GM21423 (cell line): ENCODE measurements around the gene RNF39.
A peak's percentile ranks its signal among the peaks of the same experiment; 100 is the strongest.

ENCODE experiments used
- ATAC-seq: cut with Tn5 transposase; IDR thresholded peaks from one replicate; pipeline ENCODE4 v1.9.1; 2021; ENCODE audit warnings: mild to moderate bottlenecking, moderate library complexity; ENCODE audit not compliant: unreplicated experiment

The RNF39 gene

DNA sequence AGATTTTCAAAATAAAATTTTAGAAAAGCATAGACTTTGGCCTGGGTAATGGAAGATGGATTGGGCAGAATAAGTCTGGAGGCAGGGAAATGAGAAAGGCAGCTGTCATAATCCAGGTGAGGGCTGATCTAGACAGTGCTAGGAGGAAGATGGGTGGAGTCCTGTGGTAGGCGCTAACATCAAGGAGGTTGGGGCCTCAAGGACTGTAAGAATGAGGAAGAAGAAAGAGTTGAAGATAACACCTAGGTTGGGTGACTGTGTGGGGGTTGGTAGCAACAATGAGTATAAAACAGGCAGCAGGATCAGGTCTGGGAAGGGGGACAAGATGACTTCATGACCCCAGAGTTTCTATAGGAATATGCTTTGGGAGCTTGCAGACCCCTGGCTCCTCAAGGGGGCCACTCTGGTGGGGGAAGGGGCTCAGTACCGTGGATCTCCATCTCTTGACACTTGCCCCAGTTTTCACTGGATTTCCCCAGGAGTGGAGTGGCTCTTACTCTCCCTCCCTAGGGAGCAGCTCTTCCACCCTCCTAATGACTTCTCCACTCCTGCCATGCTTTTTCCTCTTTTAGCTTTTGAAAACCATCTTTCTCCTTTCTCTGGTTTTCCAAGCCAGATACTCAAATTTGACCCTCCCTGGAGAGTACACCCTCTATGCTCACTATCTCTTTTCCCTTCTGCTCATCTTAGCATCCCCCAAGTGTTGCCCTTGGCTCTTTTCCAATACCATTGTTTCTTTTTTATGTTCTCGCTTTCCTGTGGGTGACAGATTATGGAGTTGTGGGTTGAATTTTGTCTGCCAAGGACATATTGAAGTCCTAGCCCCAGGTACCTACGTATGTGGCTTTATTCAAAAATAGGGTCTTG is 22.6 kb upstream of the RNF39 start:
- no peak for ATAC-seq

DNA sequence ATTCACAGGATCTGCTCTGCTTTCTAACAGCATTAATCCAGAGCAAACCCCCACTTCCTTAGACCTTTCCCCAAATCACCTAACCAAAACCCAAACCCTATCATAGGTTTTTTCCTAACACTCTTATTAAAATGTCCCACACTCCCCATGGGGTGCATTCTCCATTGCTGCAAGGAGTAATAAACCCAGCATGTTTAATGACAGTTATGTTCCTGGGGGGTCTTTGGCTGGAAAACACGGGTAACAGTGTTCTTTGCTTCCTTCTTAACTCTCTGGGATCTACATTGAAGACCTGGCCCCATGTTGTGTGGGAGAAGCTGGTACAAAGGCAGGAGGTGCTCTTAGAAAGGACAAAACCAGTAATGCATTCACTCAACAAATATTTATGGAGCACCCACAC is 21.3 kb upstream of the RNF39 start:
- no peak for ATAC-seq

DNA sequence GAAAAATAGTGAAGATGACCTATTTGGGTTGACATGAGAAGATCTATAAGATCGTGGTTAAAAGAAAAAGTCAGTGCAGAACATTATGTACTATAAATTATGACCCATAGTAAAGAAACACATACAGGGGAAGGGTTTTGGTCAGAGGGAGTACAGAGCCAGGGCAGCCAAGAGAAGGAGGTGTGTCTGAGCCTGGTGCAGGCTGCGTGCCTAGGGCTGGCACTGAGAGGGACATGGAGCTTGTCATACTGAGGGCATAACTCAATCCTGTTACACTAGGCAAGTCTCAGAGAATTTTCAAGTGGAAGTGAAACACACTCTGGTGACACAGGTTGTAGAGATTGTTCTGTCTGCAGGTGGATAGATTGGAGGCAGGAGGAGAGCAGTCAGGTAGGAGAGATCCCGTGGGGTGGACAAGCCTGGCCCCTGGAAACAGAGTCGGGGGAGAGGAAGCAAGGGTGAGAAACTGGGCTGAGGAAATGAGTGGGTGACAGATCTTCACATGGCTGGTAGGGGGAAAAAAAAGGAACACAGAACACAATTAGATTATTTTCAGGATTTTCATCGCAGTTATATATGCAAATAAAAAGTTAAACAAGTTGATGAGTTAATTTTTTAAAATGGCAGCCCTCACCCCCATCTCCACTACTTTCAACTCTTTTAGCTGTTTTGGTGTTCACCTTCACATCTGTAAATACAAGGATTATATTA is 18.5 kb upstream of the RNF39 start:
- ATAC-seq = no peak

DNA sequence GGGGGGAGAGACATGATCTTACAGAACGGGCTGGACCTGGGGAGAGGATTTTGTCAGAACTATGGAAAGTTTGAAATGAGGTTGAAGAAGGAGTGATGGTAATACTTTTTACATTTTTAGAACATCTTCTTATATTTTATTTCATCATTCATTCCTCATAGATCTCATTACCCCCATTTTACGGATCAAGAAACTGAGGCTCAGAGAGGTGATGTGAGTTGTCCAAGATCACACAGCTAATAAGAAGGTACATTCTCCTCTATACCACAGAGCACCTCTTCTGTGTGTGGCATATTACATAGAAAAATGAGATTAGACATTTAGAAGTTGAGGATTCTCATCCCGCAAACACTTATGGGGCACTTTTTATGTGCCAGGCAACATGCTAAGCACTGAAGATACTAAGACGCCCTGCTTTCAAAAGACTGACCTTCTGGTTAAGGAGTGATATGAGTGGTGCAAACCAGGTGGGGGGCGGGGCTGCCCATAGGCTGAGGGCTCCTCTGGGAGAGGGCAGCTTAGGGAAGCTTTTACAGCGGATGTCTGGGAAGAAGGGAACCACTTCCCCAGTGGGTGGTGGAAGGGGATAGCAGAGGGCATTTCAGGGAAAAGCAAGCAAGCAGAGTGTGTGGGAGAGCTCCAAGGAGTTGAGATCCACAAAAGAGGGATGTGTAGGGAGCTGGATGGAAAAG is 17.4 kb upstream of the RNF39 start:
- ATAC-seq = no peak

DNA sequence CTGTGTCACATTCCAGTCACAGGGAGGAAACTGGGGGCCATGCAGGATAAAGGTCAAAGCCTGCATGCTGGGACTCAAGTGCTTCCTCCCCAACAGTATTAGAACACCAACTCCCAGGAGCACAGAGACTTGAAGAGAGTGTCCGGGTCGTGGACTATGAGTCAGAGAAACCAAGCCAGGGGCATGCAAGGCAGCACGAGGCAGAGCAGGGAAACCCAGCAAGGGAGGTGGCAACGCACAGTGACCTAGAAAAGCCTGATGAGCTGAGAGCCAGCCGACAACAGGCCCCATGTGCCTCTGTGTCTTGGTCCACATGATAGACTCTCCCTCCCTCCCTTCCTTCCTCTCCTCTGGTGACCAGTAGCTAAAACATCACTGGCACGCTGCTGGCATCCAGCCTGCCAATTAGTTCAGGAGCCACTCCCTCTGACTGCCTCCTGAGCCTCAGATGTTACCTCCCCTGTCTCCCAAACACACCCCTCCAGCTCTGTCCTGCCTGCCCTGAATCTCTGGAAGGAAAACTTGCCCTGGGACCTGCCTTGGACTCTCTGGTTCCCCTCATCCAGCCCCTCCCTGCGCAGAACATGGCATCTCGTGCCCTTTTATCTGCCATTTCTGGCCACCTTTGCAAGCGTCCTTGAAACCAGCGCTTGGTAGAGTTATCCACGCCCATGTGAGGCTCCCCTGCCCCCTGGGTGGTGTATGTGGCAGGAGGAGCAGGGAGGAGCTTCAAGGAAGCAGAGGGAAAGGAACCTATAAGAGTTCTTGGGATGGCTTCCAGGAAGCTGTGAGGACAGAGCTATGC is 16.2 kb upstream of the RNF39 start:
- ATAC-seq = no peak

DNA sequence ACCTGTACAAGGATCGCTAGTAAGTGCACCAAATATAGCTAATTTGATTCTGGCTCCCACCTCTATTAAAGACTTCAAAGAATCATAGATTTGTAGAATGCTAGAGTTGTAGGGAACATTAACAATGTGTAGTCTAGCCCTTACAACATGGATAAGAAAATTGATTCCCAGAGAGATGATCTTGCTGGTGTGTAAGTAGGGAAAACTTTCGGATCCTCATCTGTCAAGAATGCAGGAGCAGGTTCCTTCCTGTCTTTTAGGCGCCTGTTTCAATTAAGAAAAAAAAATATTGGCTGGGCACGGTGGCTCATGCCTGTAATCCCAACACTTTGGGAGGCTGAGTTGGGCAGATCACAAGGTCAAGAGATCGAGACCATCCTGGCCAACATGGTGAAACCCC is 12.3 kb upstream of the RNF39 start:
- no peak for ATAC-seq

DNA sequence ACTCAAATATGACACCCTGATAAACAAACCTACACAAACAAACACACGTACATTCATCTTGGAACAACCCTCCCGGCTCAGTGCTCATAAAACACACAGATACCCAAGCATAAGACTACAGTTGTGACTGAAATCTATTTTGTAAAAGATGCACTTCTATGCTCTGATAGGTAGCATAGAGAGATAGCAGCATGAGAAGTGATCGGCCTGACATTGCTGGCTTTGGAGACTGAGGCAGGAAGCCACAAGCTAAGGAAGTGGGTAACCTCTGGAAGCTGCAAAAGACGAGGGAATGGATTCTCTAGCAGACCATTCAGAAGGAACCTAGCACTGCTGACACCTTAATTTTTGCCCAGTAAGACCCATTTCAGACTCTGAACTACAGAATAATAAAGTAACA is 1.6 kb upstream of the RNF39 start:
- ATAC-seq = no peak

DNA sequence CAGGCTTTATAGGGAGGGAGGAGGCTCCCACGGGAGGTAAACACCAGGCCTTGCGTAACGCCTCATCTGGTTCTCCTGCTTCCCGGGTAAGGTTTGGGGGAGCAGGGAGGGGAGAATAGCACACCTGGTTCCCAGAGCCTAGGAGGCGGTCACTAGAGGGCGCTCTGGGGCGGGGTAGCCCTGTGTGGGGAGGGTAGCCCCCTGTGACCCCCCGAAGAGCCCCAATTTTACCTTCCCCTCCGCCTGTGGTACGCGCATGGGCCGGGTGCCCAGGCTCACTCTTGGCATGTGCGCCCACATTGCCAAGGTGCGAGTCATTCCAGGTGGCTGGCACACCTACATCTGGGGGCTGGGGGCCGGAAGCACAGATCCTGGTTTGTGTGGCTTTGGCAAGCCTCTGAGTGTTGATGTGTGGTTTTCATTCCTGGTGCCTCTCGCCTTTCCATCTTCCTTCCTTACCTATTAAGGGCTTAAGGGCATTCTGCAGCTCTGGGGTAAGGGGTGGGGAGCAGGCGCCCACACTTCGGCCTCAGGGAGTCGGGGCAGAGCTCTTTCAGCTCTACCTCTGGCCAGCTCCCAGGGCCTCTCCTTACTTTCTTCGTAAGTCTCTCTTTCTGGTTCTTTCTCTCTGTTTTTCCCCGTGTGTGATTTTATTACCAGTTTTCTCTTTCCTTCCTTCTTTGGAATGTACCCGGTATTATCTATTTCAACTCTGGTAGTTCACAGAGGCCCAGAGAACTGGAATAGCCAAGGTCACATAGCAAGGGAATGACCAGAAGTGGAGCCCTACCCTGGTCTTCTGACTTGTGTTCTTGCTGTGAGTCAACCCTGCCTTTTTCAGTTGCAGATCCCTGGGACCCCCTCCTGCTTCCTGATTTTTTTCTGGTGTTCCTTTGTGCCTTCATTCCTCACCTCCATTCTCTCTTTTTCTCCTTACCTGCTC is 492 bp upstream of the RNF39 start:
- no peak for ATAC-seq

DNA sequence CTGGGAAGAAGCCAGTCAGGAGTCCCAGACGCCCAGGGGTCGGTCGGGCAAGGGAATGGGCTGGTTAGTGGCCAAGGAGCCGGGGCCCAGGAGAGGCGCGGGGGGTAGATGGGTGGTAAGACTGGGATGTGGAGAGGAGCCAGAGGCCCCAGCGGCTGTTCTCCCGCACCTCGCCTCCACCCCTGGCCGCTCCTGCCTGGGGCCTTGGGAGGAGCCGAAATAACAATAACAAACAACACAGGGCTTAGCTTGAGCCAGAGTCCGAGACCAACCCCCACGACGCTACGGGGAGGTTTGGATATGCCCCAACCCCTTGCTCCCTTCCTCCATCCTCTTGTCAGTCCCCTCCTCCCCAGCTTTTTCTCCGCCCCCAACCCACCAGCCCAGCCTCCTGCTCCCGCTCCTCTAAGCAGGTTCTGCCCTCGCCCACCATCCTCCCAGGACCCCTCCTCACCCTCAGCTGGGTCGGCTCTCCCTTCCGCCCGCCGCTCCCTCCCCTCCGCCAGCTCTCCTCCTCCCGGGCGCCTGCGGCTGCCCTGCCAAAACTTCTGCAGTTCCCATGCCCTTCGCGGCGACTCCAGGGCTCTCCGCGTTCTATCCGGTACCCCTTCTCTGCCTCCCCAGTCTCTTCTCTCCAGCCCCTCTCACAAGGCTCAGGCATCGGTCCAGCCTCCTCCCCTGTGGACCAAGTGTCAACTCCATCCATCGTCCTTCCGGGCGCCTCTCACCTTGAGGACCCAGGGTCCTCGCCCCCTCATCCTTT is 1.1 kb downstream of the RNF39 start:
- no peak for ATAC-seq

DNA sequence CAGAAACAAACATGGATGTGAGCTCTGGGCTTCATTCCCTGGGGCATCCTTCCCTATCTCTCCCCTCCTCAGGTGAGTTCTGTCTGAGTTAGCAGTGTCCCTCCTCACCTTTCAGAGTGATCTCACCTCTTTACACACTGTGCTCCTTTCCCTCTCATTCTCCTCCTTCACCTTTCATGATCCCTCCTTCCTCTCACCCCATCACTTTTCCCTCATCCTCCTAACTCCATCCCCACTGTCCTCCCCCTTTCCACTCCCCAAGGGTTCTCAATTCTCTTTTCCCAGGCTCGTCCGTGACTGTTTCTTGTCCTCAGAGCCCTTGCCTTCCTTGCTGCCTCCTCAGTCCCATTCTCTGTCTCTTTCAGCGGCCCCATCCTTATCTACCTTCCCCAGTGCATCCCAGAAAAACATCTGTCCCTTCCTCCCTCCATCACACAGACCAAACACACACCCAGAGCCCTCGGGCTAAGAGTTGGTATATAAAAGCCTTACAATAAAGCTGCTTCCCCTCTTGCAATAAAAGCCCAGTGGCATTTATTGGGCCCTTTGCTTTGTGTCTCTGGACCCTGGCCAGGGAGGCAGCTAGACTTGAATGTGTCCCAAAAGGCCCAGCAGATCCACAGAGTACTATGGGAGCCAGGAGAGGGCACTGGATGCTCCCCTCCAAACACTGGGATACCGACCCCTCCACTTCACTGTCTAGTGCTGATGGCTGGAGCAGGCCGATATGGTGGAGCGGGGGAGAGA is 1.9 kb downstream of the RNF39 start:
- ATAC-seq = no peak

DNA sequence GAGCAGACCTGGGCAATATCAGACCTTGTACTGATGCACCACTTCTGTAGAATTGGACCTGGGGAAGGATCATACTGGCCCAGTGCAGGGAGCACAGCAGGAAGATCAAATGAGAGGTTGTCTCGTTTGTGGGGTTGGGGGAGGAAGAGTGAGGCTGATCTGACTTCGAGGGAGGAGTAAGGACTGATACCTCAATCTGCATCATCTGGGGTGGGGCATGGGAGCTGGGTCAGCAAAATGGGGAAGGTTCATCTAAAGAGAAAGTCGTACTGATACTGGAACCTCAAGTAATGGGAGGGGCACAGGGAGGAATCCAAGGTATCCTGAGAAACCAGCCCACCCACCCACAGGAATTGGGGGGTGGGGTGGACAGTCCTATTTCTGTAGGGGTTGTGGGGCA is 3.7 kb downstream of the RNF39 start:
- ATAC-seq = no peak

DNA sequence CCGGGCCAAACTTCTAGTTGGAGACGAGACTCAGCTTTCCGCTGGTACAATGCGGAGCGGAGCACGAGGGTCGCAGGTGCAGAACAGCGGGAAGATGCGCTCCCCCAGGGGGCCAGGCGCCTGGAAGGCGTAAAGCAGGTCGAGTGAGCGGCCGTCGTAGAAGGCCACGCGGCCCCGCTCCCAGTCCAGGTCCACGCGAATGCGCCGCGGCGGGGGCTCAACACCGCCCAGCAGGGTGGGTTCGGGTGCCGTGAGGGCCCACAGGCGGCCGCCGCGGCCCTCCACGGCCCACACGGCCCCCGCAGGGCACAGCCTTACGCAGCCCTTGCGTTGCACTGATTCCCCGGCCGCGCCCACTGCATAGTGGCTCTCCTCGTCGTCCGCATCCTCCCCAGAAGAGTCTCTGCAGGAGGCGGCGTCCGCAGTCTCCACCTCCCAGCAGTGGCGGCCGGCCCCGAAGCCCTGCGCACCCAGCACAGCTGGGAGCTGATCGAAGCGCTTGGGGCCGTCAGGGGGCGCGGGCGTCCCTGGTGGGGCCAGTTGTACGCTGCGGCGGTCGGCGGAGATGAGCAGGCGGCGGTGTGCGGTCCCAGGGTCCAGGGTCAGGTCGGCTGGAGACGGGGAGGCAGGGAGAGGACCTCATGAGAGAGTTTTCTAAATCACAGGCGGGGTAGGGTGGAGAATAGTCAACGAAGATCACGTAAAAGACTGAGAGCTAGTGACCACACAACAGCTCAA is 4.3 kb downstream of the RNF39 start:
- no peak for ATAC-seq

DNA sequence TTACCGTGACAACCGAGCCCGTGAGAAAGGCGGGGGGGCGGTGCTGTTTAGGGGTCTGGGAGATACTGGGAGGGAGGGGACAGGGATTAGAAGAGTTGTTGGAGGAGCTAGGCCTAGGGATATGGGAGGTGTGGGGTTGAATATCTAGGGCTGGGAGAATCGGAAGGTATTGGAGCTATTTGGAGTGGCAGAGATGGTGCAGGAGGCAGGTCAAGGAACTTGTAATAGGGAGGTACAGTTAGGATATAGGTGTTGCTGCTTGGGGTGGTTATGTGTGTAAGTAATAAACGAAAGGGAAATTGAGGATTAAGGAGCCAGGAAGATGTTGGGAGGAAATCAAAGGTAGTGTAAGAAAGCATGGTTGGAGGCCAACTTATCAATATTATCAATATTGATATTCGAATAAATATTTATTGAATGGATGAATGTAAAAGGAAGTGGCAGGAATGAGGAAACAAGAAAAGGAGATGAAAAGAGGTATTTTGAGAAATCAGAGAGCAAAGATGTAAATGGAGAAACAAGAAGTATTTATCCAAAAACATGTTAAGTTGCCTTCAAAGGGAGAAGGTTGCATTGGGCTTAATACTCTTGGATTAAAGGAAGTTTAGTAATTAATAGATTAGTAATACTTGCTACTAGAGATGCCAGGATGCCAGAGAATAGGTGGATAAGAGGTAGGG is 8.0 kb downstream of the RNF39 start:
- ATAC-seq = no peak

DNA sequence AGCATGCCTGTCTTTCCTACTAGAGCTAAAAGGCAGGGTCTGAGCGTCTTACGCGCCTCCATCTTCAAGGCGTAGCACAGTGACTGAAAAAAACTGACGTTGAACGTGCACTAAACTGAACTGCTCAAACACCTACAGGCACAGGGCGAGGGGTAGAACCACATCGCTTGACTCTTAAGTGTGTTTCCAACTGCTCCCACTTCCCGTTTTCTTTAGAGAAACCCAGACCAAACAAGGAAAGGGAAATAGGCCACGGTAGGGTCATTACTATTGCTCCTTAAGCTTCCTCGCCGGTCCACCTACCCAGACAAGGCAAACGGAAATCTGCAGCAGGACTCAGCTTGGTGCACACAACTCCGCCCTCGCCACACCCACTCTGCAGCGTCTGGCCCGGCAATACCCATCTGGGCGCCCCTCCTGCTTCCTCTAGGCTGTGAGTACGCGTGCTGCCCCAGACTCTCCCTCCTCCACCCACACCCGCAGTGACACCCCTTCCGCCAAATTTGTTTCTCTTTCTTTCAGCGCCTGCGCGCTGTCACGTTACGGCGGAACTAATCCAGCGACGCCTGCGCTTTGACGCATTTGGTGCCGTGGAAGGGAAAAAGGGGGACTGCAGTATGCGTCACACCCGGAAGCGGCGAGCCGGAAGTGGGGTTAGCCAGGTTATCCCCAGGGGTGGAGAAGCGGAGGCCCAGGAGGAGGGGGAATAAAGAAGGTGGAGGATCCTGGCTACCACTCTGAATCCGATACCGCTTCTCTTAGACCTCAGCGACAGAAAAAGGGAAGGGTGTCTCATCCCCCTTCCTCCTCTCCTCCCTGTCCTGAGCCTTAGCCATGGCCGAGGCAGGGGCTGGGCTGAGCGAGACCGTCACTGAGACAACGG is 8.8 kb downstream of the RNF39 start, which contains the start of gene PPP1R11:
PPP1R11 (plus strand) TSS at position 622 of the 883 bp plus-strand sequence; CDS start at position 835, 213 bp downstream.
- peak; percentile 95 for ATAC-seq

DNA sequence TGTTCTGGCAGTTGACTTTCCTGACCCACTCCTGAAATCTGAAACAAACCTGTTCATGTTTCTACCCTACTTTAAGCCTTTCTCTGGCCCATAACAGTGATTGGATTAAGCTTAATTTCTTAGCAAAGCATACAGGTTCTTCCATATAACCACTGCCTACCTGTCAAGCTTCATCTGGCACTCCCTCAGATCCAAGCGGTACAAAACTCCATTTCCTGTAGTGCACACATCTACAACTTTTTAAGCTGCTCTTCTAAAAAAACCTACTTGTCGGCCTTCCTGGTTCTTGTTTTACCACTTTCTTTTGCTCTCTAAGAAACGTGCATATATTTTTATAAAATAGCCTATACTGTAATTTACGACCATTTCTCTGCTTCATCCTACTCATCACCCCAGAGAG is 9.5 kb downstream of the RNF39 start:
- ATAC-seq = no peak

DNA sequence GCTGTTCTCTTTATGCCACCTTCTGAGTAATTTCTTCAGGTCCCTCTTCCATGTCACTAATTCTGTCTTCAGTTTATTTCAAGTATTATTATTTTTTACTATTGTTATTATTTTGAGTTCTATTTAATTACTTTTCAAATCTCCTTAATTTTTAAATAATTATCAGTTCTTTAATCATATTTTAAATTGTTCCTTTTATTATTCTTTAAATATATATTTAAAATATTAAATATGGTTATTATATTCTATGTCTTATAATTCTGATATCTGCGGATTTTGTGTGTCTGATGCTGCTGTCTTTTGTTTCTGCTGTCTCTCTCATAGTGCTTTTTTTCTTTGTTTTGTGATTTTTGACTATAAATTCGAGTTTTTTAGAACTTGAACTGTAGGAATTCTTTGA is 12.3 kb downstream of the RNF39 start:
- no peak for ATAC-seq
